GM18505 (cell line): ENCODE measurements around the gene RPS3.

Experiments used
- ATAC-seq: cut with Tn5 transposase; IDR thresholded peaks from one replicate; pipeline ENCODE4 v1.9.1; 2021; ENCODE audit not compliant: unreplicated experiment
- POLR2A ChIP-seq: IDR thresholded peaks from 4 replicates; pipeline ENCODE4 v1.6.1; 2011; ENCODE audit warnings: borderline replicate concordance; ENCODE audit not compliant: insufficient read depth, insufficient read length; ENCODE audit errors: extremely low read depth

The RPS3 gene

DNA sequence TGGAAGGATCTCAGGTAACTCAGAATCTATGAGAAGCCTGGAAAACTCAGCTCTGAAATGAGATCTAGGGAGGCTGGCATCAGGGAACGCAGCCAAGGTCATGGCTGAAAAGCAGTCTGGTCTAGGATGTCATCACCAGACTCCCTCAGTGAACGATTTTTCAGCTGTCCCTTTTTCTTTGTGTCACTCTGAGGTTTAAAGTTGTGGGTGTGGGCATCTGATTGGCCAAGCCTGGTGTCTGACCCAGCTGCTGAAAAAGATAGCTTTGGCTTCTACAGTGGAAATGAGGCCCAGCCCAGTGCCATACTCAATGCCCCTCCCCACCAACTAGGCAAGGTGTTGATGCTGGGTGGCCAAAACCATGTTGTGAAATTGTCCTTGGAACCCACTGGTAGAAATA lies 14.5 kb downstream of the RPS3 start:
- no peak for ATAC-seq
- TF ChIP-seq POLR2A, result no peak

DNA sequence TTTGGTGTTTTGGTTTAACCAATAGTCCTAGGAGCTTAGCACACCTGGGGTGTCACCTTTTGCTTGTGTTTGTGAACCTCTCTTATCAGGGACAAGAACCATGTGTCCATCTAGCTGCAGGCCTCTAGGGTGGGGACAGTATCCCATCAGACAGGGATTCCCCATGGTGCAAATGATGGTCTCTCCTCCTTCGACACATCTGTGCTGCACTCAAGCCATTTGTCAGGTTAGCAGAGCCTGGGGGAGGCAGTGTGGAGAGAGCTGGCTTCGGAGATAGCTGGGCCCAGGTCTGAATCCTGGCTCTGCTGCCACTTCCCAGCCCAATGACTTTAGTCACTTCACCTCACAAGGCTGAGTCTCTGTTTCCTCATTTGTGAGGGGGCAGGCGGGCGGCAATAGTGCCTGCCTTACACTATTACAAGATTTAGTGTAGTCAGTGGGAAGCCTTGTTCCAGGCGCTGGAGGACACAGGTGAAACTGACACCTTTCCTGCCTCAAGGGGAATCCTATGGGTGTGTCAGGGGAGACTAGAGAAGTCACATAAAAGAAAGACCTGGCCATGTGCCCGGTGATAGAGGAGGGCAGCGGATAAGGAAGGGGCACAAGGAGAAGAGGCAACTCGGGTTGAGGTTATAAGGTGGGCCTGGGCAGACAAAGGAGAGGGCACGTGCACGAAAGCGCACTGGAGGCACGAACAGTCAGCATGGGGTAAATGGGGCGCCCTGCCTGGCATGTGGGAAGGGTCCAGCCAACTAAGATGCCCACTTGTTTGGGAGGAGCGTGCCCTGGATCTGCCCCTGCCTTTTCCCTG lies 21.1 kb downstream of the RPS3 start:
- no peak for ATAC-seq

GRCh38 chr11:75421035-75421602 lies 21.8 kb downstream of the RPS3 start:
- no peak for TF ChIP-seq POLR2A
- ATAC-seq, result no peak

More for the DNA sequence above, 21.1 kb downstream of the RPS3 start:
- no peak for TF ChIP-seq POLR2A

- ATAC-seq, result no peak
- TF ChIP-seq POLR2A, result no peak
Measured at GRCh38 chr11:75421902-75422247, 22.6 kb downstream of the RPS3 start.

- TF ChIP-seq POLR2A, result no peak
- ATAC-seq, result no peak
Measured at GRCh38 chr11:75422248-75423231, 23.2 kb downstream of the RPS3 start.

DNA sequence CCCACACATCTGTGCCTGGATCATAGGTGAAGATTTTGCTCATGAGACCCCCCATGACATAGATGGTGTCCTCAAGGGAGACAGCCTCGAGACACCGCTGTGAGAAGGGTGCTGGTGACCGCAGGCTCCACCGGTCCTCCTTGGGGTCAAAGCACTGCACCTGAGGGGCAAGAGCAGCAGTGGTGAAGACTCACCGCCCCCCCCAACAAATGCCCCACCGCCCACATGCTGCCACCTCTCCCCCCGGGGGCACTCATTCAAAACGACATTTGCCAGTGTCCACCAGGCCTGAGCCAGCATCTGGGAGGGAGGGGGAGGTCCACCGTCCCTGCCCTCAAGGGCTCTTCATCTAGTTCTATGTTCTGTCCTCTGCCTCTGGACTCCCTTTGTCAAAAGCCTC lies 24.4 kb downstream of the RPS3 start:
- no peak for ATAC-seq
- TF ChIP-seq POLR2A, result no peak

GRCh38 chr11:75424396-75424795 lies 25.1 kb downstream of the RPS3 start:
- no peak for ATAC-seq

GRCh38 chr11:75425422-75425821 lies 26.1 kb downstream of the RPS3 start:
- no peak for ATAC-seq
- no peak for TF ChIP-seq POLR2A

More at GRCh38 chr11:75424396-75424795, 25.1 kb downstream of the RPS3 start:
- no peak for TF ChIP-seq POLR2A

DNA sequence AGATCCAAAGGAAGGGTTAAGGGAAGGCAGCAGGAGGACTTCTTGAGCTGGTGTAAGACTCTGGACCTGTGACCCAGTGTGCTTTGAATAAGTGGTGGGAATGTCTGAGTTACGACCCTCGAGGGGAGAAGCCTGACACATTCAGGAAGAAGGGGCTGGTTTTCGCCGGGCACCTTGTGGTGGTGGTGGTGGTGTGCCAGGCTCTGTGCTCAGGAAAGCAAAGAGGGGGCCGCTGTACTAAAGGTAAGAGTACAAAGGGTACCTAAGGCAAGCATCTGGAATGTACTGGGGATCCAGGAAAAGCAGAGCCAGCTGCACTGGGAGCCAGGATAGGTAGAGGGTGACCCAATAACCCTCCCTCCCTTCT lies 27.4 kb downstream of the RPS3 start:
- TF ChIP-seq POLR2A, result no peak
- ATAC-seq, result no peak

DNA sequence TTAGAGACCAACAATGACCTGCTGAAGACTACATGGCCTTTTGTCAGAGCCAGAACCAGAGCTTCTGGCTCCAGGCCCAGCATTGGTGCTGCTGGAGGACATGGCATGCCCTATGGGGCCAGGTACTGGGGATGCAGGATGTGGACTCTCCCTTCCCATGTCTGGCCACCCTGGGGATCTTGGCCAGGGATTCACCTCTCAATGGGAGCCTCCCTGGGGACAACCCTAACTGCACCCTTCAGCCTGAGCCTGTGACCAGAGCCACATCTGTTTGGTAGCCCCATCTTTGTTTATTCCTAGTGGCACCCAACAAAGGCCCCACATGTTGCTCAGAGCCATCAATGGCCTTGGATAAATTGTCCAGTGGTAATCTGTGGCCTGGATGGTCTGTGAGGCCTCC lies 27.9 kb downstream of the RPS3 start:
- no peak for ATAC-seq
- TF ChIP-seq POLR2A, result no peak

GRCh38 chr11:75428281-75428724 lies 29.0 kb downstream of the RPS3 start:
- no peak for ATAC-seq
- TF ChIP-seq POLR2A, result no peak

- ATAC-seq, result no peak
- TF ChIP-seq POLR2A, result no peak
Measured at GRCh38 chr11:75428989-75429640, 29.8 kb downstream of the RPS3 start.

DNA sequence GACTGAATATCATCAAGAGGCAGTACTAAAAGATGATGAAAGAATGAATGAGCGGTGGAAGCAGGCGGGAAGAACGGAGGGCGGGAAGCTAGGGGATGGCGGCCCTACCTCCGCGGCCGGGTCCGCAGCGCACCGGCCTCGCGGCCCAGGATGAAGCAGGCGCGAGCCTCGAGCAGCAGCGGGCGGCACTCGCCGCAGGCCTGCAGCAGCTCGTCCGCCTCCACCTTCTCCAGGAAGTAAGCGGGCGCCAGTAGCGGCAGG lies 30.3 kb downstream of the RPS3 start:
- TF ChIP-seq POLR2A, result no peak
- no peak for ATAC-seq
